Glomerular endothelial cell (primary cell): ENCODE data around the gene TRIM51. TPM values are rescaled to one million over a fixed set of nuclear protein-coding genes. Genes with fewer than 3 reads are reported as not detected.
"Not testable (repeated sequence)": the region's sequence is repeated elsewhere in the genome, so short reads cannot be mapped to it uniquely, and the experiment has no call there.

Experiments
- DNase-seq: peaks from one replicate; pipeline ENCODE4 v3.0.0-alpha.2; 2011; ENCODE audit warnings: low read depth, low spot score; ENCODE audit errors: extremely low read depth
- total RNA-seq: library from RNA; depleted of rRNA; stranded (reverse); fragments of >200 nt; gene quantifications from 2 replicates; pipeline ENCODE4 v1.2.3, GENCODE V29; 2015

The TRIM51 gene
- total RNA-seq, result not detected in 2 replicates

DNA sequence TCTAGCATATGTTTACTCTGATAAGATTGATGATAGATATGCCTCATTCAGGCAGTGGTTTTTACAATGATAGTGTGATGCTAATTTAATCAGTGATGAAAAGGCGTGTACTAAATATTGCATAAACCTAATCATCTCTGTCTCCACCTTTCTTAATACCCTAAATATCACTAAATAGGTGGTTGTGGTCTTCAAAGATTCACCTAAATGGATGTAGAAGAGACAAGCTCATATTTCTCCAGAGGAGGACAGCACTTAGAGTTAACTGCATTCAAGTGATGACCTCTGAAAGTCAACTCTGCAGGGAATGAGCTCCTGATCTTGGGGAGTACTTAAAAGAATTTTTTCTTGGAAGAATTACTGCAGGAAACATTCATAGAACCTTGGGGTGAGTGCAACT lies at the start of gene TRIM51:
Gene TRIM51 (plus strand): TSS at position 301 of the 400 bp plus-strand sequence. CDS start 2,132 bp downstream, outside the sequence.
- not testable (repeated sequence) for DNase-seq

DNA sequence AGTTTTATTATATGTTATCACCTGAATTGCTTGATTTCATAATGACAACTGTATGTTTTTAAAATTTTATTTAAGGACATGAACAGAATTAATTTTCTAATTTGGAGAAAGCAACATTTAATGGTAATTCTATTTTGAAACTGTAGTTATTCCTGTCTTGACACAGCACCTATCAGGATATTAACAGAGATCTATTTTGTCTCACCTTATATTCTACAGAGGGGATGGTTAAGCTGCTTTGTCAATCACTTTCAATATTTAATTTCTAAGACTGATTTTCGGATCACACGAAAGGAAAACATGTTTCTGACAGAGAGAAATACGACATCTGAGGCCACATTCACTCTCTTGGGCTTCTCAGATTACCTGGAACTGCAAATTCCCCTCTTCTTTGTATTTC lies 44.6 kb upstream of the TRIM51 start, which contains the start of gene OR5D16:
Gene OR5D16 (plus strand): TSS at position 301 of the 400 bp plus-strand sequence. CDS start 0 bp downstream, at position 301.
- DNase-seq, result no peak

DNA sequence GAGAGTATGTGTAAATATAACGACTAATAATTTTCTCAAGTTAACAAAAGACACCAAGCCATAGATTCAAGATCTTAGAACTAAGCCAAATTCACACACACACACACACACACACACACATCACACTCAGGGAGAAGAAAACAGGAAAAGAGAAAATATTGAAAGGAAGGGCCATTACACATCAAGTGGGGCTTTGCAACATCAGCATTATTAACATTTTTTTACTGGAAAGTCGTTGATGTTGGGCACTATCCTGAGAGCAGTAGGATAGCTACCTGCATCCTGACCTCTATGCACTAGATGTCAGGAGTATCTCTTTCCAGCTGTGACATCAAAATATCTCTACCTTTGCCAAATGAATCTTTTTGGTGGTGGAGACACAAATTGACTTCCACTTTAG lies 35.6 kb upstream of the TRIM51 start:
- no peak for DNase-seq

GRCh38 chr11:55849037-55849436 lies 34.1 kb upstream of the TRIM51 start:
- DNase-seq, result no peak

GRCh38 chr11:55852141-55852540 lies 31.0 kb upstream of the TRIM51 start:
- DNase-seq, result no peak

DNA sequence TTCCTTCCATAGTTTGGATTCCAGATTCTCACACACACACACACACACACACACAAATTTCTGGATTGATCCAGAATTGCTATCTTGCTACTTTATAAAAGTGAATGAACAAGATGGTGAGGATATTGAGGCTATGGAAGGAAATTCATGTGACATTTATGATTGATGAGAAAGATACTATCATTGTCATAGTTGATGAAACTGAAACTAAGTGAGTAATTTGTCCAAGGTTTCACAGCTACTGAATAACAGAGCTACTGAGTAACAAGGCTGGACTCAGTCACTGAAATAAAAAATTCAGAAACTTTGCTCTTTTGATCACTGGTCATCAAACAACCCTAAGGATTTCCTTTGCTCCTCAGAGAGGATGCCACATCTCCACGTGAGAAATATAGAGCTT lies 28.4 kb upstream of the TRIM51 start:
- no peak for DNase-seq

- not testable (repeated sequence) for DNase-seq
Observed at GRCh38 chr11:55867354-55867753, 15.7 kb upstream of the TRIM51 start.

GRCh38 chr11:55872731-55873130 lies 10.4 kb upstream of the TRIM51 start:
- DNase-seq, result not testable (repeated sequence)

DNA sequence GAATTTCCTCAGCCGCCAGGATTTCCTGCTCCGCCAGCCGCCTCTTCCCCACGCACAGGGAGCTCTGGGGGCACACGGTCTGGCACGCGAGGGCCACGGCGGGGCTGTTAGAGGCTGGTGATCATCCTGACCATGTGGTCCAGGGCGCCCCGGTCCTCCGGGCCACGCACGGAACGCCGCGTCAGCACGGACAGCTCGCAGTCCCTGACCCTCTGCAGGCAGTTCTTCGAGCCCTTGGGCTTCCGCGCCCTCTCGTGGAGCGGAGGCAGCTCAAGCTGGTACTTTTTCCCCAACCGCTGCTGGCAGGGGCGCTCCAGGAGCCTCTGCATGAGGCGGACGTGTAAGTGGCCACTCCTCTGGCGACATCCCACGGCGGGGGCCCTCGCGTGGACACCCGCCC lies 10.0 kb upstream of the TRIM51 start:
- DNase-seq, result not testable (repeated sequence)

DNA sequence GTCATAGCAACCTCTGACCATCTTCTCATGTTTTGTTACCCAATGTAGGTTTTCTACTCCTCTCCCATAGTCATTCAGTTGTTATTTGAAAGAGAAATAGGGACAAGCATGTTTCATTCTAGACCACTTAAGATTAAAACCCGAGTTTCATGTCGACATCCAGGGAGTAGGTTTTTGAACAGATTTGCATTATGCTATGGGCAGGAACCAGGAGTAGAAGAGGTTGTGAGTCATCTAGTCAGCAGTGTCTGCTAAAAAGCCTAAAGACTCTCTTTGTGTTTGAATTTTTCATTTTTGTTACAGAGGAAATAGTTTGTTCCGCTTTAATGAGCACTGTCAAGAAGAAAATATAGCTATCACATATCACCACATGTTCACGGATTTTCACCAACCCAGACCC lies 1.9 kb downstream of the TRIM51 start:
- DNase-seq, result not testable (repeated sequence)

- DNase-seq, result not testable (repeated sequence)
Observed at GRCh38 chr11:55885481-55885880, 2.4 kb downstream of the TRIM51 start.

GRCh38 chr11:55895216-55895615 lies 12.1 kb downstream of the TRIM51 start:
- DNase-seq, result no peak

- no peak for DNase-seq
Observed at GRCh38 chr11:55902308-55902707, 19.2 kb downstream of the TRIM51 start.

DNA sequence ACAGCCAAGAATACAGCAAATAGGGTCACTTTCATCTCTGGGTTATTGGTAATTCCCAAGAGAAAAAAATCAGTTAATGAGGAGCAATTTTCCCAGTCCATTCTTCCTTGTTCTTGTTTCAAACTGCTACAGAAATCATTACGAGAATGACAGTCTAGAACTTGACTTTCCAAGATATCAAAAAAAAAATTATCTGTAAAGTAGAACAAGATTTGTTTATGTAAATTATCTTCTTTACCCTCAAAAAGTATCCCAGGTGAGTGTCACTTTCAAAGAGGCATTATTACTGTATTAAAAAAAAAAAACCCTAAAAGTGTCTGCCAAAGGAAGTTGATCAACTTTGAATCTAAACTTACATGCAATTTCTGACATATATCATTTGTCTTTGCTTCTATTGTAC lies 31.4 kb downstream of the TRIM51 start, which contains the start of gene OR5W2:
Gene OR5W2 (minus strand): TSS at position 101 of the 400 bp plus-strand sequence. CDS start 0 bp downstream, at position 101.
- DNase-seq, result no peak

DNA sequence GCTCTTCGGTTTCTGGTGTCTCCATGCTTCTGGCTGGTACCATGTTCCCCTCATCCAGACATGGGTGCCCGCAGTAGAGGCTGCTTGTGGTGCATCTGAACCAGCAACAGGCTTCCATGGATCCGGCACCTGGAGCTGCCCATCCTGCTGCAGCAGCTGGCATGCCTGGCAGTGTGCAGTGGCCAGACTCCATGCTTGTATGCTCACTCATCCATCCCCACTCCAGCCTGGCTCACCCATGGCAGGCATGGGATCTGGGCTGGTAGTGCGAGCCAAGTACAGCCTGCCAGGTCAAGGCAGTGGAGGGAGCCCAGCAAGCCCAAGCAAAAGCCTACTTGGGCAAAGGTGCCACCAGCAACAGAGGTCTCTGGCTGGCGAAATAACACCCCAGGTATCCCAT lies 37.4 kb downstream of the TRIM51 start:
- no peak for DNase-seq

- DNase-seq, result no peak
Observed at GRCh38 chr11:55936300-55936699, 53.2 kb downstream of the TRIM51 start, which contains the start of gene OR5I1. Gene OR5I1 (minus strand): TSS chr11:55936400. CDS start chr11:55936400, 0 bp downstream.

Other genes starting within 250 kb of the TRIM51 start
- gene OR4P4, start 248.2 kb upstream of the TRIM51 start, total RNA-seq, result not detected in 2 replicates
- gene OR4S2, start 235.0 kb upstream of the TRIM51 start, total RNA-seq, result not detected in 2 replicates
- gene OR4C6, start 221.1 kb upstream of the TRIM51 start, total RNA-seq, result not detected in 2 replicates
- not detected in 2 replicates for gene OR5D13, start 109.9 kb upstream of the TRIM51 start, total RNA-seq
- not detected in 2 replicates for gene OR5D14, start 87.7 kb upstream of the TRIM51 start, total RNA-seq
- not detected in 2 replicates for gene OR5L1, start 71.9 kb upstream of the TRIM51 start, total RNA-seq
- not detected in 2 replicates for gene OR5D18, start 63.7 kb upstream of the TRIM51 start, total RNA-seq
- not detected in 2 replicates for gene OR5L2, start 56.1 kb upstream of the TRIM51 start, total RNA-seq
- not detected in 2 replicates for gene OR5D16, start 44.5 kb upstream of the TRIM51 start, total RNA-seq
- not detected in 2 replicates for gene OR5W2, start 31.3 kb downstream of the TRIM51 start, total RNA-seq
- not detected in 2 replicates for gene OR5I1, start 53.1 kb downstream of the TRIM51 start, total RNA-seq
- gene OR10AG1, start 86.6 kb downstream of the TRIM51 start, total RNA-seq, result not detected in 2 replicates
- gene OR5F1, start 111.3 kb downstream of the TRIM51 start, total RNA-seq, result not detected in 2 replicates
- not detected in 2 replicates for gene OR5AS1, start 144.4 kb downstream of the TRIM51 start, total RNA-seq
- not detected in 2 replicates for gene OR8I2, start 210.0 kb downstream of the TRIM51 start, total RNA-seq
- gene OR8H2, start 220.4 kb downstream of the TRIM51 start, total RNA-seq, result not detected in 2 replicates
- gene OR8H3, start 239.1 kb downstream of the TRIM51 start, total RNA-seq, result not detected in 2 replicates